GM19438 (cell line): ENCODE results near the gene SP140L.
"Not testable (repeated sequence)": the region's sequence is repeated elsewhere in the genome, so short reads cannot be mapped to it uniquely, and the experiment has no call there.

Experiments used
- ATAC-seq: cut with Tn5 transposase; IDR thresholded peaks from one replicate; pipeline ENCODE4 v1.9.1; 2021; ENCODE audit warnings: low read depth; ENCODE audit not compliant: unreplicated experiment

Gene SP140L

GRCh38 chr2:230358305-230358704 is 31.3 kb downstream of the SP140L start:
- no peak for ATAC-seq

DNA sequence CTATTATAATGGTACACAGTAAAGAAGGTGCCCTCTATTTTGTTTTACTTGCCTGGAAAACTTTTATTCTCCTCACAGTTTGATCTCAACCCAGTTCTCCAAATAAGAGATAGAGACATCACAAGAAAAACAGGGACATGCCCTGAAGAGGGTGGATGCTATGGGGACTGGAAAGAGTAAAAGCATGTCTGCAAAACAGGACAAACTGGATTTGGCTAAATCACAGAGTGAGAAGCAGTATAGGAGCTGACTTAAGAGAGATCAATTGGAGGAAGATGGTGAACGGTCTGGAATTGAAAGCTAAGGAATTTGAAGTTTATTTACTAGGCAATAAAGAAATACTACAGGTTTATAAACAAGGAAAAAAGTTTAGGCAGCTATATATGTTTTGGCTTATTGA is 33.0 kb downstream of the SP140L start:
- no peak for ATAC-seq

DNA sequence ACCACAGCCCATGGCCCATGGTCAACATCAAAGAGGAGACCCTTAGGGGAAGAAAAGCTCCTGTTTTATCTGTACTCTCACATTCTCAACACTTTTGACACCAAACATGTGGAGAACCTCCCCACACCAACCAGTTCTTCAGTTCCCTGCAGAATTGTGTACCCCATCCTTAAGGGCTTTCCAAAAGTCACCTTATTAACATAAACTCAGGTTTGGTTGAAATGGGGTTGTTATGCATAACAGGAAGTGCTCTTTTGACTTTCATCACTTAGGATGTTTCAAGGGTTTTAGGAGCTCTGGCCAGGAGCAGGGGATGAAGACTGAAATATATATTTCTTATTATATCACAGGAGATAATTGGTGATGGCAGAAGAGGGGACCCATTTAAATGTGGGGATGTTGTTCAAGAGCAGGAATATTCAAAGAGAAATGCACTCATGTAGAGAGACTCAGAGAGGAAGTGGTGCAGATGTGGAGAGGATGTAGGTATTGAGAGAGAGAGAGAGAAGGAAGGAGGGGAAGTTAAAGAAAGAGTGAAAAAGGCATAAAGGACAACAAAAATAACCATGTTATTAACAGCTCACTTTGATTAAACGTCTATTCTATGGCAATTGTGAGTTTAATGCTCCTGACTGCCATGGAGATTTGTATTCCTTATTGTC is 35.2 kb downstream of the SP140L start:
- ATAC-seq: no peak

DNA sequence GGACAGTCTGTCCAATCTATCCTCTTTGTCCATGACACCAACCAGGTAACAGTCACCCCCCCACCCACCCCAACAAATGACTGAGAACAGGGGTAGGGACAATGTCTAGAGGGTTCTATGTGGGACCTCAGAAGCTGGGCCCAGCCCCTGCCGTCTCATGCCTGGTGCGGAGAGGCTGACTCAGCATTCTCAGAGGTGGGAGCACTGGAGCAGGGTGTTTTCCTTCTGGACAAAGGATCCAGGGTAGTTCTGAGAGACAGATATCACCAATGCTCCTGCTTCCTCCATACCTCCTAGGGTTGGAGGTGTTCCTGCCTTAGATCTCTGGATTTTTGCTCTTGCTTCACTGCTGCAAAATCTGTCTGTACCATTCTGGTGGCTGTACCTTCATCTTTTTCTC is 55.1 kb downstream of the SP140L start:
- no peak for ATAC-seq

DNA sequence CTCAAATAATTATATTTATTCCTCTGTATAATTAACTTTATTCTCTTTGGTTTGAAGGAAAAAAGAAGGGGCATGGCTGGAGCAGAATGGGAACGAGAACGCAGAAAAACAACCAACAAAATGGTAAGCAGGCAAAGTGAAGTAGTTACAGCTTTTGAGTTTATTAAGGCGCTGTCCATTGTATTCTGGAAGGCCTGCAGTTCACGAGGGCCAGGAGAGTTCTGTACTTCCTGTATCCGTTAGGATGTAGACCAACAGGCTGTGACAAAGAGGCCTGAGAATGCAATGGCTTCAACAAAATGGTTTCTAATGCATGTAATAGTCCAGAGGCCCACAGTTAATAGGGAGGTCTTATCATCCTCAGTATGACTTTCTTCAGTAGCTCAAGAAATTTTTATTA is 56.5 kb downstream of the SP140L start:
- no peak for ATAC-seq

GRCh38 chr2:230384986-230385385 is 58.0 kb downstream of the SP140L start:
- no peak for ATAC-seq

DNA sequence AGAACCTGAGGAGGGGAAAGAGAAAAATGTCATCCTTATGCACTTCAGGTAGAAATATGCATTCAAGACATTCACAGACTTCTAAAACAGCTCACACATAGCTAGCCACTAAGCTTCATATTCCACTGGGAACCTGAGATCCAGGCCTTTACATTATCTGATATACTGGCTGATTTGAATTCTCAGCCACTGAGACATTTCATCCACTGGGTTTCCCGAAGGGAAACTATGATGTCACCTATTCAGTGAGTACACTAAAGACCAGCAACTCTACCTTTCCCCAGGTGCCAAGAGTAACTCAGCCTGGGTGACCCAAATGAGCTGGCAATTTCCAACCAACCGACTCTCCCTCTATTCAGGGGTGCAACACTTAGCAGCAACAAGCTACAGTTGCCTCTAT is 67.3 kb downstream of the SP140L start:
- ATAC-seq: no peak

DNA sequence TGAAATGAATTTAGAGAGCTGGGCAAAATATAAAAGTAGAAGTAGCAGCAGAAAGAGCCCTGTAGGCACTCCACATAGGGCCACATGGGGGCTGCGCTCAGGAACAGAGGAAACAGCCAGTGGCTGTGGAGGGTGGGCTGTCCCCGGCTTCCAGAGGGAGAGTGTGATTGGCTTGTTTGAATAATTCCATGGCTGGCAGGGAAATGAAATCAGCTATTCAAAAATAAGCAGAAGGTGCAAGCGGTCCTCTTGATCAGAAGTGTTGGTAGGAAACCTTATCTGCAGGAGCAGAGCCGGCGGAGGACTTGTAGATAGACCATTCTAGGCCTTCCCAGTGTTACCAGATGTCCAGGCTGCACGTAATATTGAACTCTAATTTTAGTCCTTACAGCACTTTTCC is 71.7 kb downstream of the SP140L start:
- ATAC-seq: not testable (repeated sequence)

DNA sequence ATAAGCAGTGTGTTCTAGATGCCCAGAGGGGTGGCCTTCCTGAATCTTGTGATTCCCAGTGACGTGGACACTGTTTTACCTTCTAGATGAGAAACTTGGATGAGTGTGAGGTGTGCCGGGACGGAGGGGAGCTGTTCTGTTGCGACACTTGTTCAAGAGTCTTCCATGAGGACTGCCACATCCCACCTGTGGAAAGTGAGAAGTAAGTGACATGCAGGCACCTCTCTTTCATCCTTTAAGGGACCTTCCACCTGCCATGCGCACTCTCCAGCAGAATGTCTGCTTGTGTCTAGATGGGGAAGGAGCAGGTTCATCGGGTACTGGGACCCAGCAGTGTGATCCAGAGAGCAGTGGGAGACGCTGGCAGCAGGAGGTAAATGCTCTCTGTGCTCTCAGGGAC is 73.0 kb downstream of the SP140L start:
- no peak for ATAC-seq

GRCh38 chr2:230400454-230400853 is 73.5 kb downstream of the SP140L start:
- ATAC-seq: no peak

DNA sequence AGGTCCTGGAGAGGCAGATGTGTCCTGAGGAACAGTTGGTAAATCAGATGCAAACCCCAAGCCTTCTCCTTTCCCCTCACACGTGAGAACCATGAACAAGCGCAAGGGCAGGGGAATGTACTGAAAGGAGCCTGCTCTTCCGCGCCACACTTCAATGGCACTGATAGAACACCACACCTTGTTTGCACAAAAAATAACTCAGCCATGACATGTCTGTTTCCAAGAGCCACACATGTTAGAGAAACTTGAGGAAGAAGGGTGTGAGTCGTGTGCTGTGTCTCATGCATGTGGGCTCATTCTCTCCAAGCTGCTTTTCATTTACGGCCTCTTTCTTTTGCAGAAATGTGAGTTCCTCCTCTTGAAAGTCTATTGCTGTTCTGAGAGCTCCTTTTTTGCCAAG is 74.0 kb downstream of the SP140L start:
- ATAC-seq: not testable (repeated sequence)

DNA sequence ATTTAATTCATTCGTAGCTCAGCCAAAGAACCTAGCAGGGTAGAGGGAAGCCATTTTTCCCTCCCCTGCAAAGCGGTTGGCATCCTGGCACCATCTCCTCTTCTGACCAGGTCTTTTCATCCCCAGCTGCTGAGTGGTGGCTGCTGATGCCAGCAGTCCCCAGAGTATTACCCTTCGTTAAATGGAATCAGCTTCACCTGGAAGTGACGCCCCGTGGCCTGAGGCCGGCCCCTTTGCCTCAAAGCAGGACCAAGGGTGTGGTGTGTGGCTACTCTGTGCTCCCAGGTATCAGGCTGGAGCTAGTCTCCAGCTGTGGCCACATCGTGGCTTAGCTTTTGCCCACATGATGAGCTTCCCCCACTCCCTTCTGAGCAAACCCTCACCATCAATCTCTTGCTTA is 76.8 kb downstream of the SP140L start:
- no peak for ATAC-seq

GRCh38 chr2:230405824-230406223 is 78.8 kb downstream of the SP140L start:
- ATAC-seq: no peak

- ATAC-seq: no peak
Observed at GRCh38 chr2:230408244-230408842, 81.3 kb downstream of the SP140L start.

DNA sequence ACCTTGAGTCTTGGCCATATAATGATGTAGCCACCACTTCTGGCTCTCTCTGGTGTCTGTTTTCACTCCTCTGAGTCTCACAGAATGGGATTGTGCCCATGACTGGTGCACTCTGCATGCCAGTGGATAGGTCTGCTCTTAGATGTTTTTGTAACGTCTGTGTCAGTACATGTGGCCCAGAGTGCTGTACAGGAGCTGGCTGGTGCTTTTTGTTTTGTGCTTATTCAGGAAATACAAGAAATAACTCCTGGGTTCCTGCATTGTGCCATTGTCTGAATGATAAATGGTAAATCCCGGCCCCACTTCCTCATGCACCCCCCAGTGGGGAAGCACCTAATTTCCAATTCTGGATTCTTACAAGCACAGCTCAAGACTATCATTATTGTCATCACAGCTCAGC is 82.3 kb downstream of the SP140L start:
- ATAC-seq: not testable (repeated sequence)

DNA sequence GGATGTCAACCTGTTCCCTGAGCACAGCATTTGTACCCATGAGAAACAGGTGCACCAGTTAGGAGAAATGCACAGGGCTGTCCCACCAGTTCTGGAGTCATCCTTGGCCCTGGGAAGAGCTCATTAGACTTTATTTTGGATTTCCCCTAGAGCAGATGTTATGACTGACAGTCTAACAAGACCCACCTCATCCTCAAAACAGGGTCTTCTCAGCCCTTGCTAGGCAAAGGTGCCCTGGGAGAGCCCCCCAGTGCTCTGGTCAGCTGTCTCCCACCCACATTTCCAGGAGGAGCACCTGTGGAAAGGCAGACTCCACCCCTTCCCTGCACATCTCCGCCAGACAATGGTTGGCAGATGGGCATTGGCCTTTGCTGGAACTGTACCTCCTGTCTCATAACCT is 83.3 kb downstream of the SP140L start:
- ATAC-seq: no peak

GRCh38 chr2:230410861-230411569 is 84.0 kb downstream of the SP140L start:
- ATAC-seq: no peak

- ATAC-seq: peak; percentile 60
Observed at GRCh38 chr2:230411570-230412370, 84.8 kb downstream of the SP140L start.

- peak; percentile 2 for ATAC-seq
Observed at GRCh38 chr2:230412371-230412711, 85.3 kb downstream of the SP140L start.

DNA sequence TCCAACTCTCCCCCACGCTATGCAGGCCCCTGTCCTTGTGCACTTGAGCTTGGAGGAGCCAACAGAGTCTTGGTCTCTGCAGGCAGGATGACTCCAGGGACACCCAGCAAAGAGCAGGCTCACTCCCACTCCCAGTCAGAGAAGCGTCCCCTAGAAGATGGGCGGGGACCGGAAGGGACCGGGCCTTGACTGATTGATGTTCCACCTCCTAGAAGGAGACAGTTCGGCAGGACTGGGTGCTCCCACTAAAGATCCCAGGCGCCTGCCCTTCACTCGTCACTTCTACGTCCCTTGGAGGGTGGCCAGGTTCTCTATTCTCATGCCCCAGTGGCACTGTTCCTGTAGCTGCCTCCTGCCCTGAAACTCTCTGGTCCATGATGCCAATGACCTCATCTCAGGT is 85.9 kb downstream of the SP140L start:
- ATAC-seq: no peak

DNA sequence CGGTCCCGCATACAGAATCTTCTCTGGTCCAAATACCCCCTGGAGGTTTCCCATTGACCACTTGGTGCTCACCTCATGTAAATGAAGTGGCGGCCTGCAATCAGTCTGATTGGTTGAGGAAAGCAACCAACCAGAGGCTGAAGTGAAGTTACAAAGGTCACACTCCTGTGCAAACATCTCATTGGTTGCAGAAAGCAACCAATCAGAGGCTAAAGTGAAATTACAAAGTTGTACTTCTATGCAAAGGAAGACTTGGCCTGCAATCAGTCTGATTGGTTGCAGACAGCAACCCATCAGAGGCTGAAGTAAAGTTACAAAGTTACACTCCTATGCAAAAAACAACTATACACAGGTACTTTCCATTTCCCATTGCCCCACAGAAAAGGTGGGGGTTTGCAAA is 86.5 kb downstream of the SP140L start:
- no peak for ATAC-seq
